ENCODE measurements around the gene GINS2. TPM values are rescaled to one million over a fixed set of nuclear protein-coding genes. Genes with fewer than 3 reads are reported as not detected.

The GINS2 gene
- total RNA-seq, 1 donor from 2014 or later: 6.2 TPM

- DNase-seq (ENCODE audit: low read depth in 2 of 2): no peak
These were observed 27.4 kb upstream of the GINS2 start for GRCh38 chr16:85716022-85716679.

- peak; percentile 64 to 65 for DNase-seq (ENCODE audit: low read depth in 2 of 2)
These were observed 26.6 kb upstream of the GINS2 start for GRCh38 chr16:85715169-85716021.

- no peak for DNase-seq (ENCODE audit: low read depth in 2 of 2)
These were observed 24.0 kb upstream of the GINS2 start for GRCh38 chr16:85712801-85713200.

DNA sequence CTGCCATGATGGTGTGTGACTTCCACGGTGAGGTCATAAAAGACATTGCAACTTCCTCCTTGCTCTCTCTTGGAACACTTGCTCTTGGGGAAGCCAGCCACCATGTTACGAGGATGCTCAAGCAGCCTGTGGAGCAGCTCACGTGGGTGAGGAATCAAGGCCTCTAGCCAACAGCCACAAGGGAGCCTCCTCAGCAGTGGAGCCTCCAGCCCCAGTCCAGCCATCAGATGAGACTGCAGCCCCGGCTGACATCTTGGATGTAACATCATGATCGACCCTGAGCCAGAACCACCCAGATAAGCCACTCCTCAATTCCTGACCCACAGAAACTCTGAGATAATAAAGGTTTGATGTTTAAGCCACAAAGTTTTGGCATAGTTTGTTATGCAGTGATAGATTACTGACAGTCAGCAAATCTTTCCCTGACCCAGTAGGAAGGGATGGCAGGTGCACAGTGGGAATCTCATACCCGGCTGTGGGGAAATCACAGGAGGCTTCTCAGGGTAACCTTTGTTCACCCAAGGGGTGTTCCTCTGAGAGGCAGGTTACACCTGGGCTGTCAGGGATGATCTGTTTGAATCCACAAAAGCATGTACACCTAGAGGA, 23.3 kb upstream of the GINS2 start:
- DNase-seq (ENCODE audit: low read depth in 2 of 2): no peak

DNA sequence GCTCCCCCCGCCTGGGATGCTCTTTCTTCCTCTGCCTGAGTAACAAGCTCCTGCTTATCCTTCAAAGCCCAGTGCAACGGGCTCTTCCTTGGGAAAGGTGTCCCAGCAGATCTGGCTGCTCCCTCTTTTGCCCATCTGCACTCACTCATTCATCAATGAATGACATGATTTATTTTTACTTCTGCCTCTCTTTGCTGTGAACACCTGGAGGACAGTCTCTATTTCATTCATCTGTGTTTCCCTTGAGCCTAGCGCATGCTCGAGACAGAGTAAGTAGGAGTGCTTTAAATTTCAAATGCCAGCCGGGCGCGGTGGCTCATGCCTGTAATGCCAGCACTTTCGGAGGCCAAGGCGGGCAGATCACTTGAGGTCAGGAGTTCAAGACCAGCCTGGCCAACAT, 22.0 kb upstream of the GINS2 start:
- no peak for DNase-seq (ENCODE audit: low read depth in 2 of 2)

DNA sequence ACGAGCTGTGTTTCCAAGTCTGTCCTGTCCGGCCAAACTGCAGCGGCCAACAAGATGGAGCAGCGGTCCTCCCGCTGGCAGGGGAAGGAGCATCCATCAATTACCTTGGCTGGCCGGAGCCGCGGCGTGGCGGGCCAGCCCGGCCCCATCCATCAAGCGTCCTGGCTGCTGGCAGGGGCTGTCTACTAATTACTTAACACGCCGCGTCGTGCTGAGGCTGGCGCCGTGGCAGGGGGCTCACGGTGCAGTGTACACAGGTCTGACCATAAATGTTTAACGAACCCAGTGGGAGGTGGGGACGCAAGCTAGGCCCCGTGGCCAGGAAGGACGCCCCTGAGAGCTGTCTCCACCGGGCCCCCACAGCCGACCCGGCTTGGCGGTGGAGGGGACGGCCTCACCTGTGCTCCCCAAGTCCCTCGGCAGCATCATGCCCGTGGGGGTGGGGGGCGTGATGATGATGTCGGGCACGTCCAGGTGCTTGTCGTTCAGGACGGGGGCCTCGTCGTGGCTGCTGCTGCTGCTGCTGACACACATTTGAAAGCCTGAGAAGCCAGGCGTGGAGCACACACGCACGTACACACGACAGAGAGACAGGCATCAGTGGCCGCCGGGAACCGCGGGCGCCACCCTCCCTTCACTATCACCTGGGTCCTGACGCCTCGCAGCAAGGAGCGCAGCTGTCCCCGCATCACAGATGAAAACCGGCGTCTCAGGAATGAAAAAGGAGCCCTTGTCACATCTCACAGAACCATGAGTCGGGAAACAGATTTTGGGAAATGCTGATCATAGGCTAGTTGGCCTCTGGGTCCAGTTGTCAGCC, 21.2 kb upstream of the GINS2 start:
- DNase-seq (ENCODE audit: low read depth in 2 of 2): no peak

DNA sequence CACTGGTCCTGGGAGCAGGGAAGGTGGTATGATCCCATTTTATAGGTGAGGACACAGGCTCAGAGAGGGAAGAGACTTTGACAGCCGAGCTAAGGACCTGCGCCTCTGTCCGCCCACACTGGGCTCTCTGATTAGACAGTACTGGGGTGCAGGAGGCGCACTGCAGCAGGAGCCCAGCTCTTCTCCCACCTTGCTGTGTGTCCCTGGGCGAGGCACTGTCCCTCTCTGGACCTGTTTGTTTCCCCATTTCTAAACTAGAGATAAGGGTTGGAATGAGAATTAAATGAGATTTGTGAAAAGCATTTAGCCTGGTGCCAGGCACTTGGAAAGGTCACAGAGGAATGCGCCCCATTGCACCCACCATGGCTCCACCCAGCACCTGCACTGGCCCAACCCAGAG, 19.6 kb upstream of the GINS2 start:
- no peak for DNase-seq (ENCODE audit: low read depth in 2 of 2)

GRCh38 chr16:85707528-85708095, 18.9 kb upstream of the GINS2 start:
- DNase-seq (ENCODE audit: low read depth in 2 of 2): no peak

GRCh38 chr16:85706449-85707034, 17.8 kb upstream of the GINS2 start:
- no peak for DNase-seq (ENCODE audit: low read depth in 2 of 2)

GRCh38 chr16:85704900-85705846, 16.4 kb upstream of the GINS2 start:
- no peak for DNase-seq (ENCODE audit: low read depth in 2 of 2)

DNA sequence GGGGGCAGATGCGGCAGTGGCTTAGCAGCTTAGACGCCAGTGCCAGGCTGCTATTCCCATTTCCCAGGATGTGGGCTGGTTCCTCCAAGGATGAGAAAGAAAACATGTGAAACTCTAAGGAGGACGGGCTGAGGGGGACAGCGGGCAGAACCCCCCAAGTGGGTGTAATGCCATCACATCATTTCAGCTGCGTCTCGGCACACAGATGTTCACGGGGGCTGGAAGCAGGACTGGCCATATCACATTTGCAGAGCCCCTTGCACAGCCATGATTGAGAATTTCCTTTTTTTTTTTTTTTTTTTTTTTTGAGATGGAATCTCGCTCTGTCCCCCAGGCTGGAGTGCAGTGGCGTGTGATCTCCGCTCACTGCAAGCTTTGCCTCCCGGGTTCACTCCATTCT, 15.3 kb upstream of the GINS2 start:
- no peak for DNase-seq (ENCODE audit: low read depth in 2 of 2)

GRCh38 chr16:85699628-85700027, 10.9 kb upstream of the GINS2 start:
- DNase-seq (ENCODE audit: low read depth in 2 of 2): peak in 1 of 2 donors; percentile 33

DNA sequence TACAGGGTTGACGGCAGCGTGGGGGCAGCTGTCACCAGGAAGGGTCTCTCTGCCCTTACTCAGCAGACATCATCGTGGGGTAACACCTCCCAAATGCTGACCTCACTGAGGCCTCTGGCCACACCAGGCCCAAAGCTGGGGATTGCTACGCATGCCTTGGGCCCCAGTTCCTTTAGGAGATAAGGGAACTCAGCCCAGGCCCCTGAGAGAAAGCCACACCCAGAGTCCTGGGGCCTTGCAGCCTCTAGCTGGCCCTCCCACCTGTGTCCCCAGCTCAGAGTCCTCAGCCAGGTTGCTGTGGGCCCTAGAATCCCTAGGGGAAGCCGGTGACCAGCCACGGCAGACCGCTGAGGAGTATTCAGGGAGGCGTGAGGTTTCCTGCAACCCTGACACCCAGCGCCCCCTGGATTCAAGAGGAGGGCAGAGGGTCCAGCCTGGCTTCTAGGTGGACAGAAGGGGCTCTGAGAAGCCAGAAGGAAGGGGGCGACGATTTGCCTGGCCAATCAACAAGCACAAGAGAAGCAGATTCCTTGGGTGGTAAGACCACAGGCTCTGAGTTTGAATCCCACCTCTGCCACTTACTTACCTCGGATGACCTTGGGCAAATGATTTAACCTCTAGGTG, 10.3 kb upstream of the GINS2 start:
- no peak for DNase-seq (ENCODE audit: low read depth in 2 of 2)

DNA sequence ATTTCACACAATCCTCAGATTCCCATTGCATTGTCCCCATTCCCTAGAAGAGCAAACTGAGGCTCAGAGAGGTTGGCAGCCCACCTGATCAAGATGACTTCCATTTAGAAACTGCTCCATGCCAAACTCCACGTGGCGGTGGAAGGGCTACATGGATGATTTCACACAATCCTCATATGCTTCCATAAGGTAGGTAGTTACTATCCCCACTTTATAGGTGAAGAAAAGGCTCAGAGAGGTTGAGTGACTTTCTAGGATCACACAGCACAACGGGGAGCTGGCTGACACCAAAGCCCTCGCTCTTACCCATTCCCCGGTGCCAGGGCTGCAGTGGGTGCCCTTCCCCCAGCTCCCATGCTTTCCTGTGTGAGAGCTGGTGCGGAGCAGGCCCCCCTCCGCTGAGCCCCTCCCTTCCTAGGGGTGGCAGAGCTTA, 9.7 kb upstream of the GINS2 start:
- DNase-seq (ENCODE audit: low read depth in 2 of 2): no peak

GRCh38 chr16:85697431-85697830, 8.7 kb upstream of the GINS2 start:
- DNase-seq (ENCODE audit: low read depth in 2 of 2): no peak

DNA sequence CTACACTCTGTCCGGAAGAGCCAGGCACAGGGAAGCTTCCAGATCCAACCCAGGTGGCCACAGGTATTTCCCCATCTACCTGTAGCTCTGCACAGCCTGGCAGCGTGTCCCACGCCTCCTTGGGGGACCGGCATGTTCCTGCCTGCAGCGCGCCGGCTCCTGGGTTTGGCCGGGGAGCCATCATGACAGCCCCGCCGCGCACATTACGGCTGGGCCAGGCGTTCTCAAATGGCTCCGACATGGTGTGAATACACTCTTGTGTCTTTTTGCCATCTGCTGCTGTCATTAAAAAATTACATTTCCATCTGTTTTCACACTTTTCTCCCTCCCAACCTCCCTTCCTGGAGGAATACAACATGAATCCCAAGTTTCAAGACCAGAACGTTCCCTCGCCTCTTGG, 8.0 kb upstream of the GINS2 start:
- DNase-seq (ENCODE audit: low read depth in 2 of 2): no peak

- no peak for DNase-seq (ENCODE audit: low read depth in 2 of 2)
These were observed 6.7 kb upstream of the GINS2 start for GRCh38 chr16:85695196-85696128.

GRCh38 chr16:85690469-85691064, 1.8 kb upstream of the GINS2 start:
- no peak for DNase-seq (ENCODE audit: low read depth in 2 of 2)

All from dermis microvascular lymphatic vessel endothelial cell (primary cell).